NB4 (cell line): ENCODE results near the gene TPST1.

ENCODE experiments used
- DNase-seq: peaks from one replicate; pipeline ENCODE4 v3.0.0; 2010; ENCODE audit warnings: low read depth
- H3K4me3 ChIP-seq: one replicate; pipeline ENCODE4 v1.5.1; 2011; ENCODE audit warnings: mild to moderate bottlenecking, low read depth, low read length, moderate library complexity
- MYC ChIP-seq: IDR thresholded peaks from 2 replicates; pipeline ENCODE4 v1.6.1; 2011; ENCODE audit warnings: low read depth, low read length
- POLR2A ChIP-seq: IDR thresholded peaks from 2 replicates; pipeline ENCODE4 v1.6.1; 2011; ENCODE audit warnings: mild to moderate bottlenecking; ENCODE audit not compliant: insufficient read length; ENCODE audit errors: extremely low read depth
- TF ChIP-seq, protein P1 (sequence below): IDR thresholded peaks from 2 replicates; pipeline ENCODE4 v1.6.1; 2011; ENCODE audit warnings: low read depth, low read length
- TF ChIP-seq, protein P2 (sequence below): IDR thresholded peaks from one replicate; pipeline ENCODE4 v1.5.1; 2012; ENCODE audit warnings: low read depth, low read length

The TPST1 gene

DNA sequence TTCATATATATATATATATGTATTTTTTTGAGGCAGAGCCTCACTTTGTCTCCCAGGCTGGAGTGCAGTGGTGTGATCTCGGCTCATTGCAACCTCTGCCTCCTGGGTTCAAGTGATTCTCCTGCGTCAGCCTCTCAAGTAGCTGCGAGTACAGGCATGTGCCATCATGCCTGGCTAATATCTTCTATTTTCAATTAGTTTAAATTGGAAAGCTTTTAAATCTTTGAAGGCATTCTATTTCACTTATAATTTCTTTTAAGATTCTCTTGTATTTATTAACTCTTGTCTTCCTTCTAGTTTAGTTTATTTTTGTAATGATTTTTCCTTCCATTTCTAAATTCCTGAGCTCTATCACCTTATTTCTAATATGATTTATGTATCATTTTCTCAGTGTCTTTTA, 71.2 kb downstream of the TPST1 start:
- no peak overlapping the region for H3K4me3 ChIP-seq
- TF ChIP-seq MYC: no peak
- TF ChIP-seq, protein P1, sequence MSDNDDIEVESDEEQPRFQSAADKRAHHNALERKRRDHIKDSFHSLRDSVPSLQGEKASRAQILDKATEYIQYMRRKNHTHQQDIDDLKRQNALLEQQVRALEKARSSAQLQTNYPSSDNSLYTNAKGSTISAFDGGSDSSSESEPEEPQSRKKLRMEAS: no peak
- TF ChIP-seq POLR2A: no peak
- TF ChIP-seq, protein P2, sequence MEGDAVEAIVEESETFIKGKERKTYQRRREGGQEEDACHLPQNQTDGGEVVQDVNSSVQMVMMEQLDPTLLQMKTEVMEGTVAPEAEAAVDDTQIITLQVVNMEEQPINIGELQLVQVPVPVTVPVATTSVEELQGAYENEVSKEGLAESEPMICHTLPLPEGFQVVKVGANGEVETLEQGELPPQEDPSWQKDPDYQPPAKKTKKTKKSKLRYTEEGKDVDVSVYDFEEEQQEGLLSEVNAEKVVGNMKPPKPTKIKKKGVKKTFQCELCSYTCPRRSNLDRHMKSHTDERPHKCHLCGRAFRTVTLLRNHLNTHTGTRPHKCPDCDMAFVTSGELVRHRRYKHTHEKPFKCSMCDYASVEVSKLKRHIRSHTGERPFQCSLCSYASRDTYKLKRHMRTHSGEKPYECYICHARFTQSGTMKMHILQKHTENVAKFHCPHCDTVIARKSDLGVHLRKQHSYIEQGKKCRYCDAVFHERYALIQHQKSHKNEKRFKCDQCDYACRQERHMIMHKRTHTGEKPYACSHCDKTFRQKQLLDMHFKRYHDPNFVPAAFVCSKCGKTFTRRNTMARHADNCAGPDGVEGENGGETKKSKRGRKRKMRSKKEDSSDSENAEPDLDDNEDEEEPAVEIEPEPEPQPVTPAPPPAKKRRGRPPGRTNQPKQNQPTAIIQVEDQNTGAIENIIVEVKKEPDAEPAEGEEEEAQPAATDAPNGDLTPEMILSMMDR: no peak
- DNase-seq: no peak

DNA sequence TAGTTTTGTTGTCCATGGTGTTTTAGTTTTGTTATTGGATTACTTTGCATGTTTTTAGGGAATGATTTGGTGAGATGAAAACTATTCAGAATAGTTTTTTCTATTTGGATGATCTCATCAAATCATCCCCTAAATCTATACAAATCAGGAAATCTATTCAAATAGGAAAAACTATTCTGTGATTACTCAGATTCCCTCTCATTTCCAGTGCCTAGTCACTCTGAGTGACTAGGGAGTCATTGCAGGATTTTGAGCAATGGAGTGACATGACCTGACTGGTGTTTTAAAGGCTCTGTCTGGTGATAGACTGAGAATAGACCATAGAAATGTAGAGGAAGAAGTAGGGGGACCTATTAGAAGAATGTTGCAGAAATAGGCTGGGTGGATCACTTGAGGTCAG, 72.4 kb downstream of the TPST1 start:
- no peak for TF ChIP-seq MYC
- TF ChIP-seq, protein P2: no peak
- TF ChIP-seq, protein P1: no peak
- no peak for TF ChIP-seq POLR2A
- no peak overlapping the region for H3K4me3 ChIP-seq
- no peak for DNase-seq

DNA sequence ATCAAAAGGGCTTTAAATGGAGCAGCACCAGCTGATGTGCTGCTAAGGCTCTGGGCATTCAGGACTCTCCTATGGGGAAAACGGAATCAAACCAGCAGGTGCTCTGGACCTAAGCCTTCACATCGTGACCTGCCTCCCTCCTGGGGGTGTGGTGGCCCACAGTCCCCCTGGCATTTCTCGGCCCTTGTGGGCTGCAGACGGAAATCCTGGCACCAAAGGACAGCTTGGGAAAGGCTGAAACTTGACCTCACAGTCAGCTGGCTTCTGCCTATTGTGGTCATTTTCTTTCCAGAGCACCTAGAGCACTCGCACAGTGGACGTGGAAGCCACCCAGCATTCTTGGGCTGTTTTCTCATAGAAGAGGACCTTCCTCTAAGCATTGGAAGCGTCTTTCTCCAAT, 74.8 kb downstream of the TPST1 start:
- no peak for DNase-seq
- H3K4me3 ChIP-seq: no peak overlapping the region
- TF ChIP-seq, protein P2: no peak
- no peak for TF ChIP-seq POLR2A
- TF ChIP-seq, protein P1: no peak
- TF ChIP-seq MYC: no peak

DNA sequence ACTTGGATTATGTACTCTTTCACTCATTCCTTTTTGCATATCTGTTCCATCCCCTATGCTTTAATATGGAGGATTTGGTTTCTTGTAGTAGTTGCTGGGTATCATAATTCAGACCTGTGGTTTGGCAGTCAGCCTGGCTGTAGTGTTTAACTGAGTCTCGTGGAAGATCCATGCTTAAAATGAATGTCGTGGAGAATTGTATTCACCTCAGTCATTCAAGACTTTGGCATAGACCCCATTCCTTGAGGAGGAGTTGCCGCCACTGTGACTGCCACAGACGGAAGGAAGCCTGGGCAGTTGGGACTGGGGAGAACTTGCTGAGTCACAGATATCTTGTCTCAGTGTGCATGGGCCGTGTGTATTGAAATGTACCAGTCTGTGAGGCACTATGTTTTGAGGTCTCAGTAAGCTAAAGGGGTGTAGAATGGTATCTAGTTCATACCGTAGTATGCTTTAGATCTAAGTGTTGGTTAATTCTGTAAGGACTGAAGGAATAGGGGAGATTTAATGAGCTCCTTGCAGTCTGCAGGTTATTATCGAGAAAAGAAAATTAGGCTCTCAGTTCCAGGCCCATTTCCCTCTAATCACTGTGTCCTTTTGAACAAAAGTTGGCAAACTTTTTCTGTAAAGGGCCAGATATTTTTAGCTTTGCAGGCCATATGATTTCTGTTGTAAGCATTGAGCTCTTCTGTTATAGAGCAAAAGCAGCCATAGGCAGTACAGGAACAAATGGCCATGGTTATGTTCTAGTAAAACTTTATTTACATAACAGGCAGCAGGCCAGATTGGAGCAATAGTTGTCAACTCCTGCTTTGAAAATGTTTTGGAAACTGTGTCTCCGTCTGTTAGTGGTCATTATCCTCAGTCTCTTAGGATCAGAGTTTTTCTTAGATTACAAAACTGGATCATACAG, 76.8 kb downstream of the TPST1 start:
- H3K4me3 ChIP-seq: no peak overlapping the region
- no peak for TF ChIP-seq POLR2A
- TF ChIP-seq MYC: no peak
- TF ChIP-seq, protein P2: no peak
- TF ChIP-seq, protein P1: no peak; the same call in 1 of the 2 replicates
- peak; percentile 68 for DNase-seq

DNA sequence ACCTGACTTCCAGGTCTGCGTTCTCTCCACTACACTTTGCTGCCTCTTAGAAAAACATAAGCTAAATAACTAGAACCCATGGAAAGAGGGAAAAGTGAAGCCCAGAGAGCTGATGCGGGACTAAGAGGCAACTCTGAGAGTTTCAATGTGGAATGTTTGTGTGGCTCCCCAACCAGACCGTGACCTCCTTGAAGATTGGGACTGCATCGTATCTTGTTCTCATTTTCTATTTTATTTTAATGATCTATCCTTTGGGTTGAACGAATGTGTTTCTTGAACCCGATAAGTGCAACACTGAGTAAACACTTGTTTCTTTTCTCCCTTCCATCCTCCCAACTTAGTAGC, 77.4 kb downstream of the TPST1 start:
- H3K4me3 ChIP-seq: no peak overlapping the region
- TF ChIP-seq POLR2A (no peak), MYC (no peak)
- TF ChIP-seq, protein P2: no peak
- TF ChIP-seq, protein P1: no peak
- no peak for DNase-seq
